ENCODE data around the gene DMRT3.
A peak's percentile ranks its signal among the peaks of the same experiment; 100 is the strongest.

- no peak for TF ChIP-seq TP53 (CRISPR knock-in tag; IDR thresholded peaks at IDR 0.05)
- peak; percentile 37; the same call in 1 of the 2 replicates for TF ChIP-seq CTCF (IDR thresholded peaks at IDR 0.05)
These were observed 48.0 kb upstream of the DMRT3 start for GRCh38 chr9:928363-929042.
